Endothelial cell of umbilical vein (primary cell): ENCODE measurements around the gene GK2. TPM values are rescaled to one million over a fixed set of nuclear protein-coding genes. Genes with fewer than 3 reads are reported as not detected.

Experiments
- BruUV-seq: library from RNA; stranded (reverse); fragments of 400-500 nt; replicated peaks from 2 replicates; lab custom pipeline; 2021; lab: Mats Ljungman, UMichigan
- CTCF ChIA-PET: fragments of 300-600, 350-600 bp; sonication (Branson Sonifier 250); formaldehyde crosslinking; loops from one replicate; lab custom pipeline; 2021; ENCODE audit warnings: antibody characterized with exemption, inconsistent platforms; lab: Charles Lee
- POLR2A ChIA-PET: fragments of 300-600, 350-600 bp; sonication (Branson Sonifier 250); formaldehyde crosslinking; loops from one replicate; lab custom pipeline; 2021; ENCODE audit warnings: antibody characterized with exemption, inconsistent platforms; lab: Charles Lee
- DNase-seq: peaks from one replicate; pipeline ENCODE4 v3.0.0-alpha.2; 2011; ENCODE audit warnings: low read depth, low spot score
- FAIRE-seq: peaks from 2 replicates; lab custom pipeline; 2011; peaks lifted over from hg19 to GRCh38; lab: Jason Lieb, UNC
- H2AFZ ChIP-seq: 2 replicates; pipeline ENCODE4 v1.6.0; 2012; ENCODE audit warnings: low read depth, low read length, control low read depth, inconsistent platforms
- H3K27ac ChIP-seq: 2 replicates; pipeline ENCODE4 v1.5.1; 2011; ENCODE audit warnings: low read depth, mild to moderate bottlenecking, control low read depth, low read length, moderate library complexity; ENCODE audit not compliant: insufficient read depth
- H3K27me3 ChIP-seq, 2 experiments: 2 replicates each; pipeline versions ENCODE4 v1.6.0 to v1.6.1; 2011; ENCODE audit warnings: low read length in 2 of 2, mixed read lengths in 1 of 2; ENCODE audit not compliant: control insufficient read depth in 2 of 2, insufficient read depth in 2 of 2
- H3K36me3 ChIP-seq, 2 experiments: 2 replicates in 1 of 2; 3 replicates in 1 of 2; pipeline ENCODE4 v1.5.1; 2011; ENCODE audit warnings: low read length in 2 of 2, mild to moderate bottlenecking in 1 of 2, moderate library complexity in 1 of 2; ENCODE audit not compliant: control insufficient read depth in 2 of 2, insufficient read depth in 2 of 2; ENCODE audit errors: extremely low read depth in 1 of 2
- H3K4me1 ChIP-seq: 3 replicates; pipeline ENCODE4 v1.5.1; 2011; ENCODE audit warnings: mild to moderate bottlenecking, low read length; ENCODE audit not compliant: control insufficient read depth, insufficient read depth; ENCODE audit errors: extremely low read depth
- H3K4me2 ChIP-seq: 2 replicates; pipeline ENCODE4 v1.6.1; 2011; ENCODE audit warnings: low read length, control low read depth, mixed read lengths; ENCODE audit not compliant: insufficient read depth
- H3K4me3 ChIP-seq, 3 experiments: fragments of 200-600 bp in 1 of 3; sonication (generic), shearing (Covaris generic) in 1 of 3; replicated peaks in 1 of 3; 2 replicates each; pipeline ENCODE4 v1.5.1; 2011 to 2016; ENCODE audit warnings: control low read depth in 3 of 3, low read length in 3 of 3, mild to moderate bottlenecking in 2 of 3, inconsistent platforms in 1 of 3, low read depth in 1 of 3, moderate library complexity in 1 of 3; ENCODE audit not compliant: insufficient read depth in 1 of 3
- H3K79me2 ChIP-seq: 2 replicates; pipeline ENCODE4 v1.6.0; 2012; ENCODE audit warnings: low read length, inconsistent platforms; ENCODE audit not compliant: control insufficient read depth, insufficient read depth
- H3K9ac ChIP-seq: replicated peaks from 2 replicates; pipeline ENCODE3; 2011; ENCODE audit warnings: low read length, control low read depth; ENCODE audit not compliant: insufficient read depth; ENCODE audit errors: extremely low read depth
- H3K9me1 ChIP-seq: replicated peaks from 3 replicates; pipeline ENCODE4 v1.6.0; 2011; ENCODE audit warnings: mild to moderate bottlenecking, low read length; ENCODE audit not compliant: control insufficient read depth, insufficient read depth; ENCODE audit errors: extremely low read depth
- H3K9me3 ChIP-seq: replicated peaks from 2 replicates; pipeline ENCODE4 v1.5.1; 2012; ENCODE audit warnings: low read length, inconsistent platforms; ENCODE audit not compliant: control insufficient read depth, insufficient read depth
- H4K20me1 ChIP-seq: replicated peaks from 2 replicates; pipeline ENCODE3; 2011; ENCODE audit warnings: mild to moderate bottlenecking, low read length; ENCODE audit not compliant: control insufficient read depth, insufficient read depth; ENCODE audit errors: extremely low read depth
- CTCF ChIP-seq, 2 donors: IDR thresholded peaks; 1 replicate in 1 of 2; 2 replicates in 1 of 2; pipeline ENCODE4 v1.5.1; 2011; ENCODE audit warnings: low read length in 2 of 2, mild to moderate bottlenecking in 2 of 2, moderate library complexity in 2 of 2, control low read depth in 1 of 2, inconsistent platforms in 1 of 2, low read depth in 1 of 2; ENCODE audit not compliant: insufficient read depth in 1 of 2; ENCODE audit errors: extremely low read depth in 1 of 2
- EZH2 ChIP-seq: IDR thresholded peaks from 2 replicates; pipeline ENCODE4 v1.6.1; 2012; ENCODE audit warnings: borderline replicate concordance, low read depth, mild to moderate bottlenecking, moderate library complexity, low read length, inconsistent platforms; ENCODE audit not compliant: severe bottlenecking
- FOS ChIP-seq: IDR thresholded peaks from 2 replicates; pipeline ENCODE4 v1.6.1; 2011; ENCODE audit warnings: mild to moderate bottlenecking, low read length, moderate library complexity, borderline replicate concordance; ENCODE audit not compliant: insufficient read depth
- GATA2 ChIP-seq: IDR thresholded peaks from 2 replicates; pipeline ENCODE4 v1.7.0; 2011; ENCODE audit warnings: low read depth, mild to moderate bottlenecking, moderate library complexity, mixed read lengths, low read length; ENCODE audit not compliant: insufficient read length, insufficient read depth
- JUN ChIP-seq: IDR thresholded peaks from 2 replicates; pipeline ENCODE4 v1.6.1; 2011; ENCODE audit warnings: borderline replicate concordance, low read depth; ENCODE audit not compliant: insufficient read length, insufficient read depth
- MAX ChIP-seq: IDR thresholded peaks from 2 replicates; pipeline ENCODE4 v1.6.1; 2011; ENCODE audit not compliant: insufficient read depth, insufficient read length
- MYC ChIP-seq: IDR thresholded peaks from one replicate; pipeline ENCODE4 v1.6.1; 2011; ENCODE audit warnings: mild to moderate bottlenecking, low read depth, low read length
- POLR2A ChIP-seq: IDR thresholded peaks from 2 replicates; pipeline ENCODE4 v1.6.1; 2012; ENCODE audit warnings: low read depth, mild to moderate bottlenecking, control low read depth, low read length
- POLR2AphosphoS5 ChIP-seq: IDR thresholded peaks from 2 replicates; pipeline ENCODE4 v1.6.1; 2012; ENCODE audit warnings: low read depth, mild to moderate bottlenecking, control low read depth, low read length, moderate library complexity; ENCODE audit not compliant: insufficient read depth
- dilution Hi-C: fragments of 300-500 bp; cut with MboI; formaldehyde crosslinking; loops from one replicate; pipeline ENCODE4 v1.15.0; 2019; ENCODE audit warnings: low sequenced_read_pairs; ENCODE audit not compliant: extremely low pct_ligation_motif_present
- intact Hi-C: fragments of 100-400 bp; cut with micrococcal nuclease; formaldehyde crosslinking; loops from one replicate; pipeline ENCODE4 v1.10.0; 2022
- polyA plus RNA-seq, 4 experiments: library from polyadenylated mRNA; depleted of rRNA in 3 of 4; stranded (reverse) in 3 of 4; unstranded in 1 of 4; fragments of >200 nt; gene quantifications; 2 replicates each; pipeline versions ENCODE4 v1.2.1 to v1.2.3, GENCODE V29; 2011 to 2012; ENCODE audit warnings: missing spikeins in 1 of 4
- total RNA-seq: library from RNA; stranded (reverse); gene quantifications from 2 replicates; pipeline ENCODE4 v1.2.3, GENCODE V29; 2021

GK2 gene
- total and polyA plus RNA-seq, 2 donors (not counting 3 experiments of a cell fraction or from before 2014, with no cell fraction given) = not detected

GRCh38 chr4:79439489-79439888 lies 31.5 kb upstream of the GK2 start:
- TF ChIP-seq MAX = no peak
- no peak for TF ChIP-seq EZH2
- TF ChIP-seq GATA2 = no peak
- no peak for TF ChIP-seq FOS
- TF ChIP-seq POLR2A = no peak
- no peak for TF ChIP-seq CTCF (IDR thresholded peaks at IDR 0.05; ENCODE audit: extremely low read depth in 1 of 2, insufficient read depth in 1 of 2, low read depth in 1 of 2, low read length in 2 of 2)
- no peak for TF ChIP-seq POLR2AphosphoS5
- no peak for TF ChIP-seq JUN
- TF ChIP-seq MYC = no peak
- Histone ChIP-seq H3K4me1 (no peaks in the 10 kb centered on the region), H3K9me1 (no peaks in the 10 kb centered on the region), H3K36me3 (no peaks in the 10 kb centered on the region), H3K27me3 (no peaks in the 10 kb centered on the region), H3K9me3 (no peaks in the 10 kb centered on the region), H3K79me2 (no peaks in the 10 kb centered on the region), H3K4me2 (no peak overlapping the region), H3K27ac (no peak overlapping the region), H3K9ac (no peak overlapping the region), H2AFZ (no peak overlapping the region), H3K4me3 (no peak overlapping the region), H4K20me1 (no peaks in the 10 kb centered on the region)
- FAIRE-seq (no peak), DNase-seq (no peak)
- ChIA-PET POLR2A (no interaction called here), CTCF (no interaction called here)
- no TSS peak for BruUV-seq
- intact Hi-C loops (no loop called here), dilution Hi-C loops (no loop called here)
